ENCODE measurements around the gene KIAA1586.
"Not testable (repeated sequence)": the region's sequence is repeated elsewhere in the genome, so short reads cannot be mapped to it uniquely, and the experiment has no call there.

KIAA1586 gene
- 9.6 to 17.6 (median 15.5) reads per million in 4 experiments for total RNA-seq

- peak; percentile 66 for DNase-seq
Measured at GRCh38 chr6:57046332-57047256, at the start of gene KIAA1586. TSS of gene KIAA1586 (plus strand) at chr6:57046693. CDS start at chr6:57046756, 63 bp downstream.

- DNase-seq, result no peak
Measured at GRCh38 chr6:56999049-56999448, 47.4 kb upstream of the KIAA1586 start.

- not testable (repeated sequence) for DNase-seq
Measured at GRCh38 chr6:56999748-57000147, 46.7 kb upstream of the KIAA1586 start.

GRCh38 chr6:57002197-57002596 is 44.3 kb upstream of the KIAA1586 start:
- DNase-seq, result no peak

GRCh38 chr6:57004292-57004691 is 42.2 kb upstream of the KIAA1586 start:
- no peak for DNase-seq

- DNase-seq, result no peak
Measured at GRCh38 chr6:57006101-57006500, 40.4 kb upstream of the KIAA1586 start.

GRCh38 chr6:57008069-57008468 is 38.4 kb upstream of the KIAA1586 start:
- not testable (repeated sequence) for DNase-seq

- DNase-seq, result no peak
Measured at GRCh38 chr6:57013521-57013926, 33.0 kb upstream of the KIAA1586 start.

GRCh38 chr6:57017069-57017468 is 29.4 kb upstream of the KIAA1586 start:
- no peak for DNase-seq

GRCh38 chr6:57017841-57018240 is 28.7 kb upstream of the KIAA1586 start:
- DNase-seq, result no peak

- no peak for DNase-seq
Measured at GRCh38 chr6:57019434-57019833, 27.1 kb upstream of the KIAA1586 start.

- DNase-seq, result no peak
Measured at GRCh38 chr6:57021086-57021720, 25.3 kb upstream of the KIAA1586 start.

- DNase-seq, result no peak
Measured at GRCh38 chr6:57024321-57024720, 22.2 kb upstream of the KIAA1586 start.

GRCh38 chr6:57024775-57025174 is 21.7 kb upstream of the KIAA1586 start:
- no peak for DNase-seq

GRCh38 chr6:57026001-57026400 is 20.5 kb upstream of the KIAA1586 start:
- DNase-seq, result no peak

GRCh38 chr6:57027301-57027700 is 19.2 kb upstream of the KIAA1586 start:
- DNase-seq, result no peak

- no peak for DNase-seq
Measured at GRCh38 chr6:57029213-57029612, 17.3 kb upstream of the KIAA1586 start.

- DNase-seq, result no peak
Measured at GRCh38 chr6:57033228-57033627, 13.3 kb upstream of the KIAA1586 start.

GRCh38 chr6:57035549-57035948 is 10.9 kb upstream of the KIAA1586 start:
- DNase-seq, result no peak

- DNase-seq, result no peak
Measured at GRCh38 chr6:57038906-57039305, 7.6 kb upstream of the KIAA1586 start.

GRCh38 chr6:57040011-57040410 is 6.5 kb upstream of the KIAA1586 start:
- DNase-seq, result no peak

GRCh38 chr6:57044061-57044460 is 2.4 kb upstream of the KIAA1586 start:
- DNase-seq, result not testable (repeated sequence)

GRCh38 chr6:57044568-57044967 is 1.9 kb upstream of the KIAA1586 start:
- DNase-seq, result no peak

- not testable (repeated sequence) for DNase-seq
Measured at GRCh38 chr6:57047257-57047585, 728 bp downstream of the KIAA1586 start.

Data from effector CD8-positive, alpha-beta T cell (primary cell).